Tibial artery (tissue), 4 donors: ENCODE measurements around the gene SUCNR1.
"Not testable (repeated sequence)": the region's sequence is repeated elsewhere in the genome, so short reads cannot be mapped to it uniquely, and the experiment has no call there.

ENCODE experiments used
- DNase-seq, 2 donors: peaks; one replicate each; pipeline ENCODE4 v3.0.0-alpha.2; 2019
- H3K27ac ChIP-seq, 2 donors: fragments of 200-600 bp; sonication (generic) in 1 of 2; 1 replicate in 1 of 2; 2 replicates in 1 of 2; pipeline ENCODE4 v1.5.1; 2018 to 2019; ENCODE audit warnings: mild to moderate bottlenecking in 1 of 2
- H3K27me3 ChIP-seq, 2 donors: fragments of 200-600 bp; sonication (generic) in 1 of 2; one replicate each; pipeline versions ENCODE4 v1.5.1 to v1.6.0; 2016 to 2019
- H3K36me3 ChIP-seq, 3 donors: fragments of 200-600 bp; sonication (generic) in 2 of 3; one replicate each; pipeline ENCODE4 v1.5.1; 2016 to 2019; ENCODE audit warnings: mild to moderate bottlenecking in 2 of 3
- H3K4me1 ChIP-seq, 4 donors: fragments of 200-600 bp; sonication (generic) in 2 of 4; 1 replicate in 3 of 4; 2 replicates in 1 of 4; pipeline ENCODE4 v1.5.1; 2016 to 2019
- H3K4me3 ChIP-seq, 2 donors: fragments of 200-600 bp; sonication (generic) in 1 of 2; 1 replicate in 1 of 2; 2 replicates in 1 of 2; pipeline ENCODE4 v1.5.1; 2018 to 2019; ENCODE audit warnings: mild to moderate bottlenecking in 2 of 2
- H3K9me3 ChIP-seq, 3 donors: fragments of 200-600 bp; sonication (generic) in 1 of 3; one replicate each; pipeline ENCODE4 v1.5.1; 2016 to 2019
- CTCF ChIP-seq, 2 experiments: fragments of 200-600 bp in 1 of 2; fragments of 450-650 bp in 1 of 2; IDR thresholded peaks; one replicate each; pipeline ENCODE4 v1.5.1; 2017 to 2019; ENCODE audit warnings: antibody characterized with exemption in 2 of 2, mild to moderate bottlenecking in 1 of 2, moderate library complexity in 1 of 2
- intact Hi-C: fragments of 100-400 bp; cut with DNase I; formaldehyde crosslinking; loops from one replicate; pipeline ENCODE4 v1.15.0; 2023; ENCODE audit warnings: low total_unique reads

Gene SUCNR1

GRCh38 chr3:151864423-151865101 is 8.9 kb upstream of the SUCNR1 start:
- Histone ChIP-seq H3K36me3 (no peaks in the 10 kb centered on the region), H3K9me3 (no peaks in the 10 kb centered on the region), H3K4me3 (no peak overlapping the region), H3K27me3 (no peaks in the 10 kb centered on the region), H3K27ac (no peak overlapping the region), H3K4me1 (peaks cover 0 to 21% (median 0%) of the 10 kb centered on the region in 4 donors)
- no peak for DNase-seq
- TF ChIP-seq CTCF (IDR thresholded peaks at IDR 0.05), result no peak
- intact Hi-C loops, result no loop called here

- DNase-seq, result no peak
- intact Hi-C loops, result no loop called here
- H3K27ac ChIP-seq, result peak overlapping the region in 1 of 2 donors; percentile 12
- H3K27me3 ChIP-seq, result no peaks in the 10 kb centered on the region
- no peak for TF ChIP-seq CTCF (IDR thresholded peaks at IDR 0.05)
- no peaks in the 10 kb centered on the region for H3K9me3 ChIP-seq
- H3K4me1 ChIP-seq, result peaks cover 0 to 21% (median 0%) of the 10 kb centered on the region in 4 donors
- H3K4me3 ChIP-seq, result no peak overlapping the region
- no peaks in the 10 kb centered on the region for H3K36me3 ChIP-seq
Measured at GRCh38 chr3:151866711-151867410, 6.6 kb upstream of the SUCNR1 start.

- no peak for TF ChIP-seq CTCF (IDR thresholded peaks at IDR 0.05)
- intact Hi-C loops, result no loop called here
- no peaks in the 10 kb centered on the region for H3K36me3 ChIP-seq
- no peak for DNase-seq
- no peak overlapping the region for H3K27ac ChIP-seq
- H3K4me1 ChIP-seq, result peaks cover 0 to 21% (median 0%) of the 10 kb centered on the region in 4 donors
- H3K4me3 ChIP-seq, result no peak overlapping the region
- no peaks in the 10 kb centered on the region for H3K27me3 ChIP-seq
- H3K9me3 ChIP-seq, result no peaks in the 10 kb centered on the region
Measured at GRCh38 chr3:151867666-151868065, 5.8 kb upstream of the SUCNR1 start.

GRCh38 chr3:151869181-151869580 is 4.3 kb upstream of the SUCNR1 start:
- H3K4me3 ChIP-seq, result no peak overlapping the region
- TF ChIP-seq CTCF (IDR thresholded peaks at IDR 0.05), result no peak
- no peaks in the 10 kb centered on the region for H3K27me3 ChIP-seq
- peaks cover 0 to 15% (median 0%) of the 10 kb centered on the region in 4 donors for H3K4me1 ChIP-seq
- intact Hi-C loops, result no loop called here
- no peaks in the 10 kb centered on the region for H3K9me3 ChIP-seq
- DNase-seq, result no peak
- no peaks in the 10 kb centered on the region for H3K36me3 ChIP-seq
- H3K27ac ChIP-seq, result no peak overlapping the region

- Histone ChIP-seq H3K4me3 (no peak overlapping the region), H3K27ac (peak overlapping the region in 1 of 2 donors; percentile 0), H3K36me3 (no peaks in the 10 kb centered on the region), H3K9me3 (no peaks in the 10 kb centered on the region), H3K27me3 (no peaks in the 10 kb centered on the region), H3K4me1 (peaks cover 0 to 5% (median 0%) of the 10 kb centered on the region in 4 donors)
- no peak for TF ChIP-seq CTCF (IDR thresholded peaks at IDR 0.05)
- intact Hi-C loops, result no loop called here
- no peak for DNase-seq
Measured at GRCh38 chr3:151871639-151872468, 1.6 kb upstream of the SUCNR1 start.

GRCh38 chr3:151874079-151874478 is 636 bp downstream of the SUCNR1 start:
- H3K27me3 ChIP-seq, intact Hi-C loops, H3K9me3 ChIP-seq, H3K27ac ChIP-seq, DNase-seq, H3K4me3 ChIP-seq, H3K36me3 ChIP-seq: not testable (repeated sequence)
- peaks cover 0 to 12% (median 2%) of the 10 kb centered on the region in 4 donors for H3K4me1 ChIP-seq
